ENCODE results near the gene ATP11A.

The ATP11A gene

DNA sequence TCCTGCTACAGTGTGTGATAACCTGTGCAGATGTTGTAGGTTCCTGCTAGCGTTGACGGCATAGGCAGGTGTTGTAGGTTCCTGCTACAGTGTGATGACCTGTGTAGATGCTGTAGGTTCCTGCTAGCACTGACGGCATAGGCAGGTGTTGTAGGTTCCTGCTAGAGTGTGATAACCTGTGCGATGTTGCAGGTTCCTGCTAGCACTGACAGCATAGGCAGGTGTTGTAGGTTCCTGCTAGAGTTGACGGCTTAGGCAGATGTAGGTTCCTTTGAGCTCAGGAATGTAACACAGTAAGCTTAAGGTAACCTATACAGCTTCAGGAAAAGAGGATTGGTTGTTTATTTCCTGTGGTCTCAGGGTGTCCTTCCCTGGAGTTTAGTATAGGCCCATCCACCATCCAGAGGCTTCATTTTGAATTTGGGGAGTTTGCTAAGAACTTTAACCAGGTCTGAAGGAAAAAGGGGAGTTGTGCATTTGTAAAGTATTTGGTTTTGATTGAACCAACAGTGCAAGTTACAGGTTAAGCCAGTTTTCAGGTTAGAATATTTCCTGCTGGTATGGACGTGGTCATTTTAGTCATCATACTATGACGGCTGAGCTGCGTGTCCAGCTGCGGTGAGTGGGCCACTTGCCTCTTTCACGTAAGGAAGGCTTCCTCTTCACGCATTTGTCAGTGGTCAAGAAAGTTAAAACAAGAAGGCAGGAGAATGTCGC is 53.8 kb downstream of the ATP11A start:
- no peak for DNase-seq (ENCODE audit: low read depth)

DNA sequence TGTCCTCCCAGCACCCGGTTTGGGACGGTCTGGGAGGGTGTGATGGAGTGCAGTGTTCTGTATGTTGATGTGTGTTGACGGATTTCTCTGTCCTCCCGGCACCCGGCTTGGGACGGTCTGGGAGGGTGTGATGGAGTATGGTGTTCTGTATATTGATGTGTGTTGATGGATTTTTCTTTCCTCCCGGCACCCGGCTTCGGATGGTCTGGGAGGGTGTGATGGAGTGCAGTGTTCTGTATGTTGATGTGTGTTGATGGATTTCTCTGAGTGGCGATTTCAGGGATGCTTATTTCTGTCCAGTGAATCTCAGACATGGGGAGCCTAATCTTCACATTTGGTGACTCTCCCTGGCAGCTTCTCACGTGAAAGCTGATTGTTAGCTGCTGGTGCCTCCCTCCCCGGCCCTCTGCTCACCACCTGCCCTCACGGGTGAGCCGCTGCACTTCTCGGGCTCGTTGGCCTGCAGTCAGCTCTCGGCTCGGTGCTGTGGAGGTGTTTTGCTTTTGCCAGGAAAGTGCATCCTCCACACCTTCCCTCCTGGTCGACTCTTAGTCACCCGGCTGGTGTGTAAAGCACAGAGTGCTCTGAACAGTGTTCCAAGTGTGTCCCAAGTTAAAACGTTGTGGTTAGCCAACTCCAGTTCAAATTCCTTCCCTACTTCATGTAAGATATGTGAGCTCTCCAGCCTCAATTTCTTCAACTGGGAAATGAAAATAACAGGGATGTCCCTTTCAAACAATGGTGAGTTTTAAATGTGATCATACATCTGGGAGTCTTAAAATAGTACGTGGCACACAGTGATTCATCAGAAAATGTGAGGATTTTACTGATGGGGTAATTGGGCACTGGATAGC is 54.6 kb downstream of the ATP11A start:
- peak; percentile 69 for DNase-seq (ENCODE audit: low read depth)

DNA sequence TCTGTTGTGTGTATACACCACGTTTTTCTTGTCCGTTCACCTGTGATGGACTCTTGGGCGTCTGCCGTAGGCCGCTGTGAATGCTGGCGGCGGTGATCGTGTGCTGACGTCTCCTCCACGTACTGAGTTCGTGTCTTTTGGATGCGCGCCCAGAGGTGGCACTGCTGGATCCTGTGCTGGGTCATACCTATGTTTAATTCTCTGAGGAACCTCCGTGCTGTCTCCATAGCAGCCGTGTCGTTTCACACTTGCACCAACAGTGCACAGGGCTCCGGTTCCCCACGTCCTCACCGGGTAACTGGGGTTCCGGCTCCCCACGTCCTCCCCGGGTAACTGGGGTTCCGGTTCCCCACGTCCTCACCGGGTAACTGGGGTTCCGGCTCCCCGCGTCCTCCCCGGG is 56.2 kb downstream of the ATP11A start:
- no peak for DNase-seq (ENCODE audit: low read depth)

DNA sequence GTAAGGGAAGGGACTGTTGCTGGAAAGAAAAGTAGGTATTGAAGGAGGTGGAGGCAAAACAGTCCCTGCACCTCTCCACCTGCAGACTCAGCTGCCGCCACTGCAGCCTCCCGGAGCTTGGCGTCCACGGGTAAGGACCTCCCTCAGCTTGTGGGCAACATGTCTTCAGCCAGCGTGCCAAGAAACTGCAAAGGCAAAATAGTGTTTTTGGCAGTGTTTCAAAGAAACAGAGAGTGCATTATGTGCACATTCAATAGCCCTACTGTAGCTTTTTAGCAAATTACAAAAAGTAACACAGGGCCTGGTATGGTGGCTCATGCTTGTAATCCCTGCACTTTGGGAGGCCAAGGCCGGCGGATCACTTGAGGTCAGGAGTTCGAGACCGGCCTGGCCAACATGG is 57.4 kb downstream of the ATP11A start:
- no peak for DNase-seq (ENCODE audit: low read depth)

DNA sequence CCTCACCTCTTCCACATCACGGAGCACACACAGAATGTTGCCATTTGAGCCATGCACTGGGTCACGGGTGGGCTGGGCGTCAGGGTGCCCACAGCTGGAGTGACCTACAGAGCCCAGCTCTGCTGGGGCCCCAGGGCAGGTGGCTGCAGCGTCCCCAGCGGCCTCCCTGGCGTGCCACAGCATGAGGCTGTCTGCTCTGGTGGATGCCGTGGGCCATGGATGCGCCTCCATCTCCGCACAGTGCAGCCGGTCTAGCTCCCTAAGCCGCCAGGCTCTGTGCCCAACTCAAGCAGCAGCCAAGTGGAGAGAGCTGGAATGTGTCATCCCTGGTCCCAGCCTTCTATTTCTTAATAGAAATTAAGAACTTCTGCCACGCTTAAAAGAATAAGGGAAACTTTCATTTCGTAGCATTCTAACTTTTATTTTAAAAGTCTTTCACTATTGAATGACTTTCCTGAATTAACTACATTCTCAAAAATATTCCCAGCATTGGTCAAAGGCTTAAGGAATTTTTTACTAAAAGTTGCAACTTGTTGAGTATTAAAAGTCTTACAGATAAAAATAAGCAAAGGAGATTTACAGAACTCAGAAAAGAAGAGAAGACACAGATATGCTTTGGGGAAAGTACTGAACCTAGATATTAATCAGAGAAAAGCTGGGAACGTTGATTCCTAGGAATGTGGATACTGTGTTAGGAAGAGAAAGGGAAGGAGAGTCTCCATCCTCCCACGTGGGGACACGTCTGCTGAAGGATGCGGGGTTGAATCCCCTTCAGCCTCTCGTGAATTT is 59.3 kb downstream of the ATP11A start:
- DNase-seq (ENCODE audit: low read depth) = no peak

DNA sequence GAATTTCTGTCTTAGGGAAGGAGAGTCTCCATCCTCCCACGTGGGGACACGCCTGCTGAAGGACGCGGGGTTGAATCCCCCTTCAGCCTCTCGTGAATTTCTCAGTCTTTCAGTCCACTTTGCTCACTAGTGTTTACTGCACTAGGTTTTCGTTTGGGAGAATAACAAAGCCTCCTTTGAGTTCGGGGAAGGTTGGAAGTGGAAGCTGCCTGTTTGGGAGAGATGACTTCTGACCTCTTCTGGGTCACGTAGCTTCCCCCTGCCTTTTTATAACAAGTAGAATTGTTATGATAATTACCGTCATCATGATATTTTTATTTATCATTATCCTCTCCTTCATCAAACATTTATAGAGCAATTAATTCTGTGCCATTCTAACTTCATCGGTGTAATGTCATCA is 60.7 kb downstream of the ATP11A start:
- DNase-seq (ENCODE audit: low read depth) = no peak

DNA sequence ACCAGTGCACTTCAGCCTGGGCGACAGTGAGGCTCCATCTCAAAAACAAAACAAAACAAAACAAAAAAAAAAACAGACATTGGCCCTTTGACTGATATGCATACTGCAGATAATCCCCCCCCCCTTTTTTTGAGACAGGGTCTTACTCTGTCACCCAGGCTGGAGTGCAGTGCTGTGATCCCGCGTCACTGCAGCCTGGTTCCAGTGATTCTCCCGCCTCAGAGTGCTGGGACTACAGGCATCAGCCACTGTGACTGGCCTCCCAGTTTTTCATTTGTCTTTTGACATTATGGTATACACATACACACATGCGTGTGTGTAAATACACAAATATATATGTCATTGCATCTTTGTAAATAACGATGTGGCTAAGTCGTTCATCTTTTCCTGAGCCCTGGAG is 61.8 kb downstream of the ATP11A start:
- DNase-seq (ENCODE audit: low read depth) = no peak

DNA sequence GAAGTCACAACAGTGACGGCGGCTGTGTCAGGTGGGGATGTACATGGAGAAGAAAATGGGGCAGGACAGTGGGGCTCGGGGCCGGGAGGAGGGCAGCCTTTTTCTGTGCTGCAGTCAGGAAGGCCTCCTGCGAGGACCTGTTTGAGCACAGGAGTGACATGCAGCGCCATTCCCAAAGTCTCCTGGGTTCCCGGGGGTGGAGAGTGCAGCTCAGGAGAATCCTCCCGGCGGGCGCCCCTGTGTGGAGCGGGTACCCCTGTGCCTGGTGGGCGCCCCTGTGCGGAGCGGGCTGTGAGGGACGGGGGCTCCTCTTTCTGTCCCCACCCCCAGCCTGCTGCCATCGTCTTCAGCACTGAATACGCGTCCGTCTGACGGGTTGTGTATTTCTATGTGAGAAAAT is 62.4 kb downstream of the ATP11A start:
- no peak for DNase-seq (ENCODE audit: low read depth)

DNA sequence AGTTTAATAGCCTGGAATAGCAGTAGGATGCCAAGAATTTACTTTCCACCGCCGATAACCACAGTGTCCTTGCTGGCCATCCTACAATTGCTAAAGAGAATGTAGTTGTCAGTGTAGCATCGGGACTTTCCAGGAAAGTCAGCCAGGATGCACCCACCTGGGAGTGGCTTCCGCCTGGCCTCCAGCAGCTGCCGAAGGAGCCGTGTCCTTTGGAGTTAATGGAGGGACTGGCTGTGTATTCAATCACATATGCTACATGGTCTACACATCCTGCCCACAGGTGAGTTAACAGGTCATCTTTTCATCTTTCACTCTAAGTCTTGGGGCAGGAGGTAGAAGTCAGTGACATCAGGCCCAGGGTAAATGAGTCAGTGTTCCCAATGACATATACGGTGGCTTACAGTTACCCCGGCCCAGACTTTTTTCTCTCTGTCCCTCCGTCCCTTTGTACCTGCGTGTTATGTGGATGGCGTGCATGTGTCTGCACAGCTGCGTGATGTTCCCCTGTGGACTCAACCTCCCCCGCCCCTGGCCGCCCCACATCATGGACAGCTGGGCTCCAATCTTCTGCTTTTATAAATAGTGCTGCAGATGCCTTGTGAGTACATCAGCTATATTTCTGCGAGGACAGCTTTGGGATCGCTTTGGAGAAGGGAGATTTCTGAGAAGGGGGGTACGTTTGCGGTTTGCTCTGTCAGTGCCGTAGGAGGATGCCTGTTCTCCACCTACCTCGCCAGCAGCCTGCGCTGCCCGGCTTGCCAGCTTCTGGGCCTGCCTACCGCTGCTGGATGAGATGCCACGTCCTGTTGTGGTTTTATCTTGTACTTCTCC is 63.1 kb downstream of the ATP11A start:
- DNase-seq (ENCODE audit: low read depth) = no peak

DNA sequence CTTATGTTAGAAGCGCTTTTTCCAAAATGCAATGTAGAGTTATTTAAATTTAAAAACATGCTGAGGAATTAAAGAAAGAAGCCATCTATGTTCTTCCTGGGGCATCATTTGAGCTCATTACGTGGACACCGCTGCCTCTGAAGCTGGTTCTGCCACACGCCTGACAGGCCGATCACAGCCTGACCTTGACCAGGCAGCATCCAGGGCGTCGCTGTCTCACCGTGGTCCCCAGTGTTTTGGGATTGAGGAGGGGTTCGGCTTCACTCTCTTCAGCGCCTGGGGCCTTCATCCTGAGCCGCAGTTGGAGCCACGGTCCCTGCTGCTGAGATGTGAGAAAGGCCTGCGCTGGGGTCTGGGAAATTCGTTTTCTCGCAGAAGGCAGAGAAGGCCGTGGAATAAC is 64.0 kb downstream of the ATP11A start:
- DNase-seq (ENCODE audit: low read depth) = no peak

DNA sequence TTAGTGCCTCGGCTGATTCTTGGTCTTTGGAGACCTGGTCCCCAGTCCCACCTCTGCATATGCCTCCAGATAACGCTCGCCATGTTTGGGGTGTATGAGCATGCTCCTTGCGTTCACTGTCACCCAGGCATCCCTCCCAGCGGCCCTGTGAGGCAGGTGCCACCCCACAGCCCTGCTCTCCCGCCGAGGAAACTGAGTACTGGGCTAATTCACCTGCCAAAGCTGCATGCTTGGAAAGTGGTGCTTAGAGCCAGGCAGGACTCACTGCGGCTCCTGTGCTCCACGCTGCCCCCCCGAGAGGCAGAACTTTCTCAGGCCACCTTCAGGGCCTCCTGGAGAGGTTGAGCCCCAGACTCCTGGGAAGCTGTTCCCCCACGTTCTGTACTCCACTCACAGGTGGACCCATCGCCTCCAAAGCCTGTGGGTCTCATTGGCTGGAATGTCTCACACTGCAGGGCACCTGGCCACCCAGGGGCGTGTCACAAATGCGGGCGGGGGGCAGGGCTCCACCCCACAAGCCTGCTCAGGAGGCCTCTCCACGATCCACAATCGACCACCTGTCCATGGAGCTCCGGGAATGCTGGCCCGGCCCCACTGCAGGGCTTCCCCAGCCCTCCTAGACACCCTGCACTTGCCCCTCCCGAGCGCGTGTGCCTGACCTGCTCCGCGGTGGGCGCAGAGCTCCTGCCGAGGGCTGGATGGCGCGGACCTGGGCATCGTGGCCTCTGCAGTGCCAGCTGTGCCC is 64.6 kb downstream of the ATP11A start:
- DNase-seq (ENCODE audit: low read depth) = no peak

DNA sequence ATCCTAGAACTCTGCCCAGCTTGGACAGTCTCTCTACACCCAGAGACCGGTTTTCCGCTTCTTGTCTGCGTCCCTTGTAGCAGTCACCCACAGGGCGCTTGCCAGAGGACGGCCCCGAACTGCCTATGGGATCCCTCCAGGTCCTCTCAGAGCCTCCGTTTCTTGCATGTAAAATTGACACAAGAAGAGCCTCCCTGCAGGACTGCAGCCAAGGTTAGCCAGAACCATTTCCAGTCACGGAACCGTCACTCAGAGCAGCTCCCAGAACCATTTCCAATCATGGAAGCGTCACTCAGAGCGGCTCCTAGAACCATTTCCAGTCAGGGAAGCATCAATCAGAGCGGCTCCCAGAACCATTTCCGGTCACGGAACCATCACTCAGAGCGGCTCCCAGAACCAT is 65.5 kb downstream of the ATP11A start:
- no peak for DNase-seq (ENCODE audit: low read depth)

DNA sequence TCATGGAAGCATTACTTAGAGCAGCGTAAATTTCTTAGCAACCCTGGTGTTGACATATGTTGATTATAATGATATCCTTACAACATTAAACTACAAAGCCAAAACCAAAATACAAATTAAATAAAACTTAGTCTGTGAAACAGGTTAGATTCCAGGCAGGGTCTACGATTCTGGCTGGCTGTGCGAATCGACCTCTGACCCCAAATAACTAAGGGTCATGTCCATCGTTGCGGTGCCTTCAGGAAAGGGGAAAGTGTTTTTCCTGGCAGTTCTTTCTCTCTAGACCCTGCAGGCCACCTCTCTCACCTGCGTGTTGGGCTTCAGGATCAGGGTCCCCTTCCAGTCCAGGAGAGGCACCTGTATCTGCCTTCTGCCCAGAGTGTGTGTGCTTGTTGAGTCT is 66.2 kb downstream of the ATP11A start:
- no peak for DNase-seq (ENCODE audit: low read depth)

DNA sequence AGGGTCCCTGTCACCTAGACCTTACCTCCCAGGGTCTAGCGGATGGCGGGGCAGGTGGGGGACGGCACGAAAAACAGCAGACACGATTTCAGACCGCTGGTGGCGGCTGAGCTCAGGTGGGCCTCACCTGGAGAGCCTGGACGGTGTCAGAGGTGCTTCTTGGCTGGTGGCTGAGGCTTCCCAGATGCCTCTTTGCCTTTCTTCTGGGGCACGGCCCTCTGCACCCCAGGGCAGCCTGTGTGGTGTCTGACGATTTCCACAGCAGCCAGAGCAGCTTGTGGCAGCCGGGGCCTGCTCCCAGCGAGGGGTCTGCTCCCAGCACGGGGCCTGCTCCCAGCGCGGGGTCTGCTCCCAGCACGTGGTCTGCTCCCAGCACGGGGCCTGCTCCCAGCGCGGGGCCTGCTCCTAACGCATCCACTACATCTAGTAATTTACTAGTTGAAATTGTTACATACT is 66.7 kb downstream of the ATP11A start:
- no peak for DNase-seq (ENCODE audit: low read depth)

DNA sequence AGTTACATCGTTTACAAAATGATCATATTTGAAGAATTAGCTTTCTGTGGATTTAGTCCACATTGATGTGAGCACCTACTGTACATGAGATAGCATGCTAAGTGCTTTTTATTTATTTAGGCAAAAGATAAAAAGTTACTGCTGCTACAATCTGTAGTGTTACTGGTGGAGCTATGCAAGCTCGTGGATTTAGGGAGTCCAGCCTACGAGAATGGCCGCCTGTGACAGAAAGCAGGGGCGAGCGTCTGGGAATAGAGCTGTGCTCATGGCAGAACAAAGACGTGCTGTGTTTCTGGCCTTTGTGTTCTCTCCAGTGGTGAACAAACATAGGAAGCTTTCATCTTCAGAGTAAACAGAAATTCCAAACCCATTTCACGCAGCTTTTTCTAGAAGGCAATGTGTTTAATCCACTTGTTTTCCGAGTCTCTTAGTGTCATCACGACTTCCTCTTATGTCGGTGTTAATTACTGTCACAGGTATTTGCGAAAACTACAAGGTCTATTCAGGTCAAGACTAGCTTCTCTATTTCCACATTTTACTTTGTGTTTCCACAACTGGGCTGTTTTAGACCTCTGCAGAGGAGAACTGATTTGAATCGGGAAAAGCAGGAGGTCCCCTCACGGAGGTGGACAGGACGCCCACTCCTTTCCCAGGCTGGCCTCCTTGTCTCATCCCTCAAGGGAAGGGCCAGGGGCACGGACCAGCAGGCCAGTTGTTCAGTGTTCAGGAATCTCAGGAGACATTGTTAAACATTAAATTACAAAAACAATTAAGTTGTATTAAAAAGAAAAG is 67.3 kb downstream of the ATP11A start:
- DNase-seq (ENCODE audit: low read depth) = no peak

DNA sequence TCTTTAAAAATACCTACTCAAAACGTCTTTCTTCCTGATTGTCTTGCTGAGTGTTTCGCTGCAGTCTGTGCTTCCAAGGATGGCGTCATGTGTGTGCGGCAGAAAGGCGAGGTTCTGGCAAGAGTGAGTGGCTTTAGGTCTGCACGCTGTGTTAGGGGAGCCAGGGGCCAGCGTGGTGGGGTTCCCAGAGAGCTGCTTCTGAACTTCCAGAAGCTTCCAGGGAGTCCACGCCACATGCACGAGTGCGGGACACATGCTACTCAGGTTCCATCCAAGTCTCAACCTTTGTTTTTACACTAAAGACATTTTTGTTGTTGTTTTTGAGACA is 67.9 kb downstream of the ATP11A start:
- DNase-seq (ENCODE audit: low read depth) = no peak

DNA sequence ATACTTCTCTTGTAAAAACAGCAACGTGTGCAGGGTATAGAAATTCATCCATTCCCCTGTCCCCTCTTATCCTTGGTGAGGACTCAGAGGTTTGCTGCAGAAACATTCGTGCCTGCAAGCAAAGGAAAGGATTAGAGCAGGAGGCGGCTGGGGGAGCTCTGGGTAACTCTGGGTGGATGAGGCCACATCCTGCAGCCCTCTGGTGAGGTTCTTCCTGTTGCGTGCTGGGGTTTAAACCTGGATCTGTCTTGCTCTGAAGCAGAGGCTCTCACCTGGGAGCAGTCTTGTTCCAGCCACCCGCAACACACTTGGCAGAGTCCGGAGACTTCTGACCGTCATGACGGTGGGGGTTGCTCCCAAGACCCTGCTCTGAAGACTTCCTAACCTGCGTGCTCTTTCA is 69.2 kb downstream of the ATP11A start:
- DNase-seq (ENCODE audit: low read depth) = no peak

DNA sequence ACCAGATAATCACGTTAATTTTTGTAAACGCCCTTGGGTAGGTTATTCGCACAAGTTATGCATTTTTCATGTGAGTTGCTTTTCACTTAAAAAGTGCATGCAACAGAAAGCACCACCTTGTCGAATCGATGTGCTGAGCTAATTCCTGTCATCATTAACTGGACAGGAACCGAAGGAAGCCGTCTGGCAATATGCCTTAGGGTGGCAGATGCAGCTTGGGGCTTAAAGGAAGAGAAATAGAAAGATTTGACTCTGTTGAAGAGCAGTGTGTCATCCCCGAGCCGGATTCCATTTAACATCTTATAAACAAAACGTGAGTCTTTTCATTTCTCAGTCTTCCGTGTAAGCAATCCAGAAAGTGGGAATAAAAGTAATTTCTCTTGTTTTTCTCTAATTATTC is 70.0 kb downstream of the ATP11A start:
- no peak for DNase-seq (ENCODE audit: low read depth)

DNA sequence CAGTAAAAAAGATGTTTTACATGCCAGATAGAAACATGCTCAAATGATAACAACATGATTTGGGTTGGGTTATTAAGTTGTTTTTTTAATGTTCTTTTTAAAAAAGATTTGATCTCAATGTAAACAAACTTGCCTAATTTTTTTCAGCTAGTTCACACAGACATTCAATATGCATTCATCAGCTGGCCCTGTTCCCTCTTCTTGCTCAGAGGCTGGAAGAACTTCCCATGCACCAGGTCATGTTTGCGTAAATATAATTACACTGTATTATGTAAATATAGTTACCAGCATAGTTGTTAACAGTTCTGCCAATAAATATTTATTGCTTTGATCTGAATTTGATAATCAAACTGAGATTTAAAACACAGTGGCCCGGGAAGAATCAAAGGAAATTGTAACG is 70.6 kb downstream of the ATP11A start:
- DNase-seq (ENCODE audit: low read depth) = peak; percentile 46

DNA sequence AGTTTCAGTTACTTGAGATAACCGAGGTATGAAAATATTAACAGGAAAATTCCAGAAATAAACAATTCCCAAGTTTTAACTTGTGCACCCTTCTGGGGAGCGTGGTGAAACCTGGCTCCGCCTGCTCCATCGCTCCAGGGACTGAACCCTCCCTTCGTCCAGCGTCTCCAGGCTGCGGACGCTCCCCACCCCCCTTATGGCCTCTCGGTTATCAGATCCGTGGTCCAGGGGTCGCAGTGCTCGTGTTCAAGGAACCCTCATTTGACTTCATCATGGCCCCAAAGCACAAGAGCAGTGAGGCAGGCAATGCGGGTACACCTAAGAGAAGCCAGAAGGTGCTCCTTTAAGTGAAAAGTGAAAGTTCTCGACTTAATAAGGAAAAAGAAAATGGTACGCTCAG is 71.1 kb downstream of the ATP11A start:
- no peak for DNase-seq (ENCODE audit: low read depth)
